Esophagus squamous epithelium (tissue), 5 donors: Measurements from ENCODE around the gene CAPRIN1. TPM values are rescaled to one million over a fixed set of nuclear protein-coding genes. Genes with fewer than 3 reads are reported as not detected.

Experiments used
- DNase-seq: peaks from one replicate; lab custom pipeline; 2025; lab: John Stamatoyannopoulos, UW
- H3K27ac ChIP-seq, 4 donors: fragments of 200-600 bp; sonication (generic); one replicate each; pipeline ENCODE4 v1.5.1; 2016 to 2019; ENCODE audit warnings: mild to moderate bottlenecking in 1 of 4
- H3K27me3 ChIP-seq, 4 donors: fragments of 200-600 bp; sonication (generic); 1 replicate in 3 of 4; 2 replicates in 1 of 4; pipeline versions ENCODE4 v1.5.1 to v1.6.0; 2017 to 2021; ENCODE audit warnings: antibody characterized with exemption in 1 of 4
- H3K36me3 ChIP-seq, 3 donors: fragments of 200-600 bp; sonication (generic); one replicate each; pipeline ENCODE4 v1.5.1; 2016 to 2019
- H3K4me1 ChIP-seq, 3 donors: fragments of 200-600 bp; sonication (generic); one replicate each; pipeline ENCODE4 v1.5.1; 2017 to 2019
- H3K4me3 ChIP-seq, 4 donors: fragments of 200-600 bp; sonication (generic); 1 replicate in 3 of 4; 2 replicates in 1 of 4; pipeline ENCODE4 v1.5.1; 2016 to 2019; ENCODE audit warnings: mild to moderate bottlenecking in 2 of 4, moderate library complexity in 1 of 4
- H3K9me3 ChIP-seq, 3 donors: fragments of 200-600 bp; sonication (generic); one replicate each; pipeline ENCODE4 v1.5.1; 2016 to 2019
- CTCF ChIP-seq, 6 experiments: fragments of 450-650 bp in 4 of 6; fragments of 200-600 bp in 2 of 6; sonication (generic) in 2 of 6; IDR thresholded peaks; one replicate each; pipeline ENCODE4 v1.5.1; 2016 to 2019; ENCODE audit warnings: antibody characterized with exemption in 6 of 6, mild to moderate bottlenecking in 4 of 6, moderate library complexity in 4 of 6
- POLR2A ChIP-seq, 4 donors: fragments of 450-650 bp; IDR thresholded peaks; one replicate each; pipeline ENCODE4 v1.6.1; 2017; ENCODE audit warnings: antibody characterized with exemption in 4 of 4, mild to moderate bottlenecking in 4 of 4, moderate library complexity in 3 of 4
- WGBS, 2 donors: methylation state at CpG; one replicate each; pipeline ENCODE4 v1.1.5; 2018; 5-methylcytosine and 5-hydroxymethylcytosine counted together
- intact Hi-C: fragments of 100-400 bp; cut with DNase I; formaldehyde crosslinking; loops from one replicate; pipeline ENCODE4 v1.15.0; 2022
- total RNA-seq, 4 donors: library from RNA; depleted of rRNA; stranded (reverse); fragments of >200 nt; gene quantifications; one replicate each; pipeline ENCODE4 v1.1.0, GENCODE V29; 2016
- donor health status: DM: yes; HTN: yes; CAD: no.

Gene CAPRIN1
- total RNA-seq, 4 donors from 2014 or later, result 94.1 to 151 (median 132) TPM

DNA sequence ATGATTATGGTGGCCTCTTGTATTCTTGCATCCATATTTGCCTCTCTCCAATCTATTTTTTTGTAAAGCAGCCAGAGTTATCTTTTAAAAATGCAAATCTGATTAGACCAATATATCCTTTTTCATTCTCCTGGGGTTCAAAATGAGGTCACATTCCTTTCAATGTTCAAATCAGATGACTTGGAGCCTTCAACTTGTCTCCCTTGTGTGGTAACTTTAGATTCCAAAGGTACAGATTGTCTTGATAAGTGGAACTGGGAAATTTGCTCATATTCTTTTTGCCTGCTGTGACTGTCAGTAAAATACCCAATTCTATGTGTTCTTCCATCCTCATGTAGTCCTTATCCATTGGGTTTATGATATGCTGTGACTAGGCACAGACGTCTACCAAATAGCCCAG is 15.1 kb upstream of the CAPRIN1 start:
- 90 to 100% methylated on average over 1 of the region's 1 CpG for WGBS, 2 donors

DNA sequence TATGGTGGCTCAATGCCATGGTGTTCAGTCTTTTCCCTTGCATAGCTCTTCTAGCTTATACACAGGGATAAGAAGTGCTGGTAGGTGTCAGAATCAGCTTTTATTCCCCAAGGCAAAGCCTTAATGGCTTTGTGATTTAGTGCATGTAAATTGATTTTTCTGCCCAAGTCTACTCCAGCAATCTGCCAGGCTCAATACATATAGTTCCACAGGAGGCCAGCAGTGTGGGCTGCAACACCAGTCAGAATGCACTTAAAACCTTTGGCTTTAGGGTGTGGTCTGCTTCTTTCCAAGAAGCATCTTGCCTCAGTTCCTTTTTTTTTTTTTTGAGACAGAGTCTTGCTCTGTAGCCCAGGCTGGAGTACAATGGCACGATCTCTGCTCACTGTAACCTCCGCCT is 14.5 kb upstream of the CAPRIN1 start:
- intact Hi-C loops, result no loop called here

More for the DNA sequence above, 15.1 kb upstream of the CAPRIN1 start:
- no peaks in the 10 kb centered on the region for H3K27me3 ChIP-seq
- no peaks in the 10 kb centered on the region for H3K36me3 ChIP-seq
- TF ChIP-seq CTCF (IDR thresholded peaks at IDR 0.05), result no peak
- TF ChIP-seq POLR2A (IDR thresholded peaks at IDR 0.05), result no peak
- no peak for DNase-seq
- no peak overlapping the region for H3K27ac ChIP-seq
- no peaks in the 10 kb centered on the region for H3K9me3 ChIP-seq
- no peak overlapping the region for H3K4me3 ChIP-seq
- intact Hi-C loops, result no loop called here
- H3K4me1 ChIP-seq, result no peaks in the 10 kb centered on the region

GRCh38 chr11:34040571-34040970 is 11.0 kb upstream of the CAPRIN1 start:
- TF ChIP-seq CTCF (IDR thresholded peaks at IDR 0.05), result no peak
- no peak for TF ChIP-seq POLR2A (IDR thresholded peaks at IDR 0.05)
- intact Hi-C loops, result no loop called here

More for the DNA sequence above, 14.5 kb upstream of the CAPRIN1 start:
- 94 to 95% methylated on average over 2 of the region's 2 CpGs for WGBS, 2 donors
- Histone ChIP-seq H3K4me1 (no peaks in the 10 kb centered on the region), H3K27ac (no peak overlapping the region), H3K27me3 (no peaks in the 10 kb centered on the region), H3K9me3 (no peaks in the 10 kb centered on the region), H3K4me3 (no peak overlapping the region), H3K36me3 (no peaks in the 10 kb centered on the region)
- DNase-seq, result no peak
- TF ChIP-seq CTCF (IDR thresholded peaks at IDR 0.05), result no peak
- TF ChIP-seq POLR2A (IDR thresholded peaks at IDR 0.05), result no peak

GRCh38 chr11:34044664-34045485 is 6.7 kb upstream of the CAPRIN1 start:
- Histone ChIP-seq H3K27ac (peak overlapping the region; percentile 69 to 80 (median 76)), H3K4me3 (peak overlapping the region in 2 of 4 donors; percentile 10), H3K9me3 (no peaks in the 10 kb centered on the region), H3K4me1 (peaks cover 0 to 13% (median 5%) of the 10 kb centered on the region in 3 donors), H3K36me3 (no peaks in the 10 kb centered on the region), H3K27me3 (no peaks in the 10 kb centered on the region)
- TF ChIP-seq POLR2A (IDR thresholded peaks at IDR 0.05) (no peak), CTCF (IDR thresholded peaks at IDR 0.05) (no peak)
- DNase-seq, result no peak
- 51 to 59% methylated on average over 27 of the region's 27 CpGs for WGBS, 2 donors
- intact Hi-C loops, result no loop called here

More at GRCh38 chr11:34040571-34040970, 11.0 kb upstream of the CAPRIN1 start:
- WGBS, 2 donors, result 89% methylated on average over 8 to 11 of the region's 11 CpGs
- Histone ChIP-seq H3K4me3 (no peak overlapping the region), H3K27me3 (no peaks in the 10 kb centered on the region), H3K9me3 (no peaks in the 10 kb centered on the region), H3K36me3 (no peaks in the 10 kb centered on the region), H3K27ac (no peak overlapping the region), H3K4me1 (peaks cover 0 to 10% (median 5%) of the 10 kb centered on the region in 3 donors)
- DNase-seq, result no peak

- TF ChIP-seq CTCF (IDR thresholded peaks at IDR 0.05) (no peak), POLR2A (IDR thresholded peaks at IDR 0.05) (no peak)
- DNase-seq, result no peak
- no peaks in the 10 kb centered on the region for H3K27me3 ChIP-seq
- peaks cover 0 to 30% (median 14%) of the 10 kb centered on the region in 3 donors for H3K4me1 ChIP-seq
- intact Hi-C loops, result no loop called here
- no peaks in the 10 kb centered on the region for H3K9me3 ChIP-seq
- H3K4me3 ChIP-seq, result no peak overlapping the region
- H3K36me3 ChIP-seq, result no peaks in the 10 kb centered on the region
- 86 to 93% methylated on average over 4 of the region's 4 CpGs for WGBS, 2 donors
- no peak overlapping the region for H3K27ac ChIP-seq
Measured at GRCh38 chr11:34049028-34049427, 2.5 kb upstream of the CAPRIN1 start.
